D721Med (cell line): ENCODE results near the gene LRRC36.
A peak's percentile ranks its signal among the peaks of the same experiment; 100 is the strongest.

Source experiments
- DNase-seq: peaks from one replicate; pipeline ENCODE4 v3.0.0; 2011; ENCODE audit warnings: low spot score; ENCODE audit not compliant: insufficient read length
- FAIRE-seq: peaks from 2 replicates; lab custom pipeline; 2011; peaks lifted over from hg19 to GRCh38; lab: Jason Lieb, UNC
- TF ChIP-seq, protein P1 (sequence below): IDR thresholded peaks from 2 replicates; pipeline ENCODE4 v1.5.1; 2012; ENCODE audit warnings: mild to moderate bottlenecking, control low read depth; ENCODE audit not compliant: insufficient read depth; ENCODE audit errors: missing control alignments

LRRC36 gene

DNA sequence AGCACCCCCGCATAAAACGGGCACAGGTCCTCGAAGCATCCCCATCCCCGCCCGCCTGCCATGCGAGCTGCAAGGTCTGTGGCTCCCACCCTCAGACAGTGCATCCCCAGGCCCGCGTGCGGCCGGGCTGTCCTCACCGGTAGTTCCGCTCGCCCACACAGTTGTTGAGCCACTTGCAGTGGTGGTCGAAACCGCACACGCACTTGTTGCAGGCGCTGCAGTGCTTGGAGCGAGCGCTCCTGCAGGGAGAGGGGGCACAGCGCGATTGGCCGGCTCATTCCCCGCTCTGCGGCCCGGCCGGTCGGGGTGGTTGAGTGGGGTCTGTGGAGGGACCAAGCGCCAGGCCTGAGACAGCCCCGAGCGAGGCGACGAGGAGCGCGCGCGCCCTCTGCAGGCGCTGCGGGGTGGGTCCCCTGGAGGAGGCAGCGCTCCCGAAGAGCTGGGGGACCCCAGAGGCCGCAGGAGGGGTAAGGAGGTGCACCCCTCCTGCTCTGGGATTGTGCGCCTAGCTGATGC, 72.7 kb downstream of the LRRC36 start:
- TF ChIP-seq, protein P1, sequence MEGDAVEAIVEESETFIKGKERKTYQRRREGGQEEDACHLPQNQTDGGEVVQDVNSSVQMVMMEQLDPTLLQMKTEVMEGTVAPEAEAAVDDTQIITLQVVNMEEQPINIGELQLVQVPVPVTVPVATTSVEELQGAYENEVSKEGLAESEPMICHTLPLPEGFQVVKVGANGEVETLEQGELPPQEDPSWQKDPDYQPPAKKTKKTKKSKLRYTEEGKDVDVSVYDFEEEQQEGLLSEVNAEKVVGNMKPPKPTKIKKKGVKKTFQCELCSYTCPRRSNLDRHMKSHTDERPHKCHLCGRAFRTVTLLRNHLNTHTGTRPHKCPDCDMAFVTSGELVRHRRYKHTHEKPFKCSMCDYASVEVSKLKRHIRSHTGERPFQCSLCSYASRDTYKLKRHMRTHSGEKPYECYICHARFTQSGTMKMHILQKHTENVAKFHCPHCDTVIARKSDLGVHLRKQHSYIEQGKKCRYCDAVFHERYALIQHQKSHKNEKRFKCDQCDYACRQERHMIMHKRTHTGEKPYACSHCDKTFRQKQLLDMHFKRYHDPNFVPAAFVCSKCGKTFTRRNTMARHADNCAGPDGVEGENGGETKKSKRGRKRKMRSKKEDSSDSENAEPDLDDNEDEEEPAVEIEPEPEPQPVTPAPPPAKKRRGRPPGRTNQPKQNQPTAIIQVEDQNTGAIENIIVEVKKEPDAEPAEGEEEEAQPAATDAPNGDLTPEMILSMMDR: peak; percentile 63
- FAIRE-seq: no peak
- no peak for DNase-seq

- TF ChIP-seq, protein P1: no peak
- FAIRE-seq (no peak), DNase-seq (no peak)
These were observed 73.4 kb downstream of the LRRC36 start for GRCh38 chr16:67399749-67400704.

DNA sequence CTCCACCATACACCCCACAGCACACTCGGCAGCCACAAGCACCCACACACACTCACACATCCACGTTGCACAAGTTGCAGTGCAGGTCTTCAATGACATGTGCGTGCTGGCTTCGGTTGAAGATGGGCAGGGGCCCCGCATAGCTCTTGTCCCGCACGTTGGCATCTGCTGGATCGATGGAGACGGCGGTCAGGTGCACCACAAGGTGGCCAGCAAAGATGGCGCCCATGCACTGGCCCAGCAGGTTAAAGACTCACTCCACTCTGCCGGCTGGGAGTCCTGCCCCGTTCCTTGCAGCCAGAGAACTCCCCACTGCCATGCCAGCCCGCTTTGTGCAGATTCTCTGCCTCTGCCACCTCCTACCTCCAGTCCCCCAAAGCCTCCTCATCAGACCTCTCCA, 74.3 kb downstream of the LRRC36 start:
- FAIRE-seq (no peak), DNase-seq (no peak)
- TF ChIP-seq, protein P1: no peak

GRCh38 chr16:67403976-67404555, 77.5 kb downstream of the LRRC36 start:
- FAIRE-seq: no peak
- no peak for DNase-seq
- TF ChIP-seq, protein P1: no peak

- DNase-seq: no peak
- FAIRE-seq: no peak
- TF ChIP-seq, protein P1: no peak
These were observed 78.2 kb downstream of the LRRC36 start for GRCh38 chr16:67404740-67405226.

- FAIRE-seq (no peak), DNase-seq (no peak)
- TF ChIP-seq, protein P1: no peak
These were observed 78.7 kb downstream of the LRRC36 start for GRCh38 chr16:67405336-67405735.
